ENCODE results near the gene ZBTB45.
"Not testable (repeated sequence)": the region's sequence is repeated elsewhere in the genome, so short reads cannot be mapped to it uniquely, and the experiment has no call there.

The ZBTB45 gene

DNA sequence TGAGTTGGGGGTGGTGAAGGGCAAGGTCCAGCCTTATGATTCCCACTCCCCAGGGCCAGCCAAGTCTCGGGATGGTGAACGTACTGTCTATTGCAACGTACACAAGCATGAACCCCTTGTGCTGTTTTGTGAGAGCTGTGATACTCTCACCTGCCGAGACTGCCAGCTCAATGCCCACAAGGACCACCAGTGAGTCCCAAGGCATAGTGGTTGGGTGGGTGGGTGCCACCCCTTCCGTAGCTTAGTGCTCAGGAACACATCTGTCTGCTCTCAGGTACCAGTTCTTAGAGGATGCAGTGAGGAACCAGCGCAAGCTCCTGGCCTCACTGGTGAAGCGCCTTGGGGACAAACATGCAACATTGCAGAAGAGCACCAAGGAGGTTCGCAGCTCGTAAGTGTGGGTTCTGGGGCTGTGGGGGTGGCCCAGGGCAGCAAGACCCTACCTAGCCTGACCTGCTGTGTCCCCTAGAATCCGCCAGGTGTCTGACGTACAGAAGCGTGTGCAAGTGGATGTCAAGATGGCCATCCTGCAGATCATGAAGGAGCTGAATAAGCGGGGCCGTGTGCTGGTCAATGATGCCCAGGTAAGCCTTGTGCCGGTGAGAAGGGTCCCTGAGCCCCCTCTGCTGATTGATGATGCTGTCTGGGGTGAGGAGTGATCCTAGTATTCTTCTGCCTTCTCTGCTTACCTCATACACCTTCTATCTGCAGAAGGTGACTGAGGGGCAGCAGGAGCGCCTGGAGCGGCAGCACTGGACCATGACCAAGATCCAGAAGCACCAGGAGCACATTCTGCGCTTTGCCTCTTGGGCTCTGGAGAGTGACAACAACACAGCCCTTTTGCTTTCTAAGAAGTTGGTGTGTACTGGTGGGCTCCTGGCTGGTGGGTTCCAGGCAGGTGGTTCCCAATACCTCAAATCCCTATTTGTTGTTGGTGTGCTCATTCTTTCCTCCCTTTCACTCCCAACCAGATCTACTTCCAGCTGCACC lies 28.0 kb upstream of the ZBTB45 start:
- DNase-seq = no peak

DNA sequence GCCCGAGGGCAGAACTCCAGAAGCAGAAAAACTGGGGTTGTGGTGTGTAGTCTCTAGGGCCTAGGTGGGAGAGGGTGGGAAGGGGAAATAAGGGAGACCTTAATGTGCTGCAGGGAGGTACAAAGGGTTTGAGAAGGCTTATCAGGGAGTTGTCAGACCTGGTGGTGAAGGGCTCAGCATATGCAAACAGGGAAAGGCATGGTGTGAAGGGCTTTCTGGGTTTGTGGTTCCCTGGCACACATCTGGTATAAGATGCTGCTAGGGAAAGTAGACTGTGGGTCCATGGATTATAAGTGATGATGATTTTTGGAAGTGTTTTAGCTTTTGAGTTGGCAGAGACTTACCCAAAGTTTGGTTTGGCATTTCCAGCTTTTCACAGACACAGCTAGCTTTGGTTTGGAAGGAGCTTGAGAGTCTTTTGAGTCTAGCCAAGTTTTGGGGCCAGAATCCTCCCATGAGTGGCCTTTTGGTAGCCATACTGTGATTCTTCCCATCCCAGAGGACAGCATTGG lies 26.5 kb upstream of the ZBTB45 start:
- H3K27ac Mint-ChIP-seq = peak overlapping the region; percentile 88 to 97
- peaks cover 16% of the 10 kb centered on the region for H3K27me3 Mint-ChIP-seq
- H3K4me3 Mint-ChIP-seq = peak overlapping the region; percentile 86 to 95
- H3K4me1 Mint-ChIP-seq = peaks cover 51% of the 10 kb centered on the region
- DNase-seq (no peak), ATAC-seq (no peak)
- H3K9me3 Mint-ChIP-seq = no peaks in the 10 kb centered on the region

More for the DNA sequence above, 28.0 kb upstream of the ZBTB45 start:
- Mint-ChIP-seq H3K27me3 (peaks cover 5% of the 10 kb centered on the region), H3K4me3 (peak overlapping the region; percentile 86 to 95), H3K9me3 (no peaks in the 10 kb centered on the region), H3K27ac (peak overlapping the region in 1 of 2 donors; percentile 97), H3K4me1 (peaks cover 54% of the 10 kb centered on the region)
- no peak for ATAC-seq

DNA sequence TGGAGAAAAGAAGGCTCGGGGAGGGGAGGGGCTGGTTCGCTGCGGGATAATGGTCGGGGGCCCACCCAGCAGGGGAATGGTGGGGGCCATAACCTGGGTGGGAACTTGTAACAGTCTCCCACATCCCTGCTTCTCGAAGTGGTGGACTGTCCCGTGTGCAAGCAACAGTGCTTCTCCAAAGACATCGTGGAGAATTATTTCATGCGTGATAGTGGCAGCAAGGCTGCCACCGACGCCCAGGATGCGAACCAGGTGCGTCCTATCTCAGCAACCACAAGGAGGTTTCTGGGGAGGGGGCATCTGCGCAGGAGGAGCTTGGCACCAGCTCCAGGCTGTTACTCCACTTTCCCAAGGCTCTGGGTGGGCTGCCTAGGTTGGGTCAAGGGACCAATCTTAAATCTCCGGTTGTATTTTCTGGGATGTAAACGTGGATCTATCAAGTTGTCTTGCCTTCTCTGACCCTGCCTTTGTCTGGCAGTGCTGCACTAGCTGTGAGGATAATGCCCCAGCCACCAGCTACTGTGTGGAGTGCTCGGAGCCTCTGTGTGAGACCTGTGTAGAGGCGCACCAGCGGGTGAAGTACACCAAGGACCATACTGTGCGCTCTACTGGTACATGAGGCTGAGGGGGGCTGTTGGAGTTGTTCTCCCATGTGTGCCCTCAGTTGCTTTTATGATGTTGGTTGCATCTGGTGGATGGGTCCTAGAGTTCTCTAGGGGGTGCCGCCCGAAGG lies 25.8 kb upstream of the ZBTB45 start:
- Mint-ChIP-seq H3K4me3 (peak overlapping the region; percentile 86 to 95), H3K27ac (peak overlapping the region; percentile 90 to 97), H3K4me1 (peaks cover 51% of the 10 kb centered on the region), H3K27me3 (peaks cover 17% of the 10 kb centered on the region), H3K9me3 (no peaks in the 10 kb centered on the region)
- DNase-seq = no peak
- ATAC-seq = no peak

DNA sequence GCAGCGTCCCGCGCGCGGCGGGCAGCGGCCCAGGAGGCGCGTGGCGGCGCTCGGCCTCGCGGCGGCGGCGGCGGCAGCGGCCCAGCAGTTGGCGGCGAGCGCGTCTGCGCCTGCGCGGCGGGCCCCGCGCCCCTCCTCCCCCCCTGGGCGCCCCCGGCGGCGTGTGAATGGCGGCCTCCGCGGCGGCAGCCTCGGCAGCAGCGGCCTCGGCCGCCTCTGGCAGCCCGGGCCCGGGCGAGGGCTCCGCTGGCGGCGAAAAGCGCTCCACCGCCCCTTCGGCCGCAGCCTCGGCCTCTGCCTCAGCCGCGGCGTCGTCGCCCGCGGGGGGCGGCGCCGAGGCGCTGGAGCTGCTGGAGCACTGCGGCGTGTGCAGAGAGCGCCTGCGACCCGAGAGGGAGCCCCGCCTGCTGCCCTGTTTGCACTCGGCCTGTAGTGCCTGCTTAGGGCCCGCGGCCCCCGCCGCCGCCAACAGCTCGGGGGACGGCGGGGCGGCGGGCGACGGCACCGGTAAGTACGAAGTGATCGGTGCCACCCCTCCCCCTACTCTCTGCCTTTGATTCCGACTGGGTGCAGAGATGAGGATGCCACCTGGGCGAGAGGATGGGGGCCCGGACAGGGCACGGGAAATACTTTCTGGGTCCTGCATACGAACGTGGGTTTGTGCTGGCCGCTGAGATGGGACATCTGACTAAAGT lies 25.1 kb upstream of the ZBTB45 start:
- DNase-seq (no peak), ATAC-seq (peak; percentile 59)
- Mint-ChIP-seq H3K27me3 (peaks cover 24% of the 10 kb centered on the region), H3K9me3 (no peaks in the 10 kb centered on the region), H3K4me1 (peaks cover 46% of the 10 kb centered on the region), H3K27ac (peak overlapping the region; percentile 90 to 97), H3K4me3 (peak overlapping the region; percentile 89 to 95)

DNA sequence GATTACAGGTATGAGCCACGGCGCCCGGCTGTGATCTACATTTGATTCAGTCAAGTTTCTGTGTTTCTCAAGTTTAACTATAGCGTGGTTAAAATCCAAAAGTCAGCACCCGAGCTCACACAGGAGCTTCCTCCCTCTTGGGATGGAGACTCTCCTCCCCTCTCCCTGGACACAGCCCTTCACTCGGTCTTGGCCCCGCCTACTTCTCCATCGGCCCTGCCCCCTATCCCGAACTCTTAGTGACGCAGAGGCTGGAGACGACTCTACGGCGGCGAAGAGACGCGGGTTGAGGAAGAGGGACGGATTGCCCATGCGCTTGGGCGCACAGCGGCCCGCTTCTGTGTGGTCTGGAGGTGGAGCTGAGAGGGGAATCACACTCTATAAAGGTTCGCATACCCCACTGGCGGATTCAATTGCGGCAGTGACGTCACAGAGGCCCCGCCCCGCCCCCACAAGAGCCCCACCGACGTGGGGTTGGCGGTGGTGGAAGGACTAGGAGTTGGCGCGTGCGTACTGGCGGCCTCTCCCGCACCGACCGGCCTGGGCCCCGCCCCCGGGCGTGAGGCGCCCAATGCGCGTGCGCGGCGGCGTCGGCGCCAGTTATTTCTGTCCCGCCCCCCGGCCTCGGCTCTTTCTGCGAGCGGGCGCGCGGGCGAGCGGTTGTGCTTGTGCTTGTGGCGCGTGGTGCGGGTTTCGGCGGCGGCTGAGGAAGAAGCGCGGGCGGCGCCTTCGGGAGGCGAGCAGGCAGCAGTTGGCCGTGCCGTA lies 24.4 kb upstream of the ZBTB45 start, which contains the start of gene TRIM28:
Gene TRIM28, plus strand, starts transcription at position 239 of the 765 bp plus-strand sequence. CDS start 694 bp downstream, outside the sequence.
- no peaks in the 10 kb centered on the region for H3K9me3 Mint-ChIP-seq
- peak; percentile 100 for DNase-seq
- H3K4me1 Mint-ChIP-seq = peaks cover 47% of the 10 kb centered on the region
- H3K4me3 Mint-ChIP-seq = peak within 1 kb of the TSS; percentile 89 to 95
- peak within 1 kb of the TSS; percentile 97 to 98 for H3K27ac Mint-ChIP-seq
- peak; percentile 99 for ATAC-seq
- peaks cover 32% of the 10 kb centered on the region for H3K27me3 Mint-ChIP-seq

DNA sequence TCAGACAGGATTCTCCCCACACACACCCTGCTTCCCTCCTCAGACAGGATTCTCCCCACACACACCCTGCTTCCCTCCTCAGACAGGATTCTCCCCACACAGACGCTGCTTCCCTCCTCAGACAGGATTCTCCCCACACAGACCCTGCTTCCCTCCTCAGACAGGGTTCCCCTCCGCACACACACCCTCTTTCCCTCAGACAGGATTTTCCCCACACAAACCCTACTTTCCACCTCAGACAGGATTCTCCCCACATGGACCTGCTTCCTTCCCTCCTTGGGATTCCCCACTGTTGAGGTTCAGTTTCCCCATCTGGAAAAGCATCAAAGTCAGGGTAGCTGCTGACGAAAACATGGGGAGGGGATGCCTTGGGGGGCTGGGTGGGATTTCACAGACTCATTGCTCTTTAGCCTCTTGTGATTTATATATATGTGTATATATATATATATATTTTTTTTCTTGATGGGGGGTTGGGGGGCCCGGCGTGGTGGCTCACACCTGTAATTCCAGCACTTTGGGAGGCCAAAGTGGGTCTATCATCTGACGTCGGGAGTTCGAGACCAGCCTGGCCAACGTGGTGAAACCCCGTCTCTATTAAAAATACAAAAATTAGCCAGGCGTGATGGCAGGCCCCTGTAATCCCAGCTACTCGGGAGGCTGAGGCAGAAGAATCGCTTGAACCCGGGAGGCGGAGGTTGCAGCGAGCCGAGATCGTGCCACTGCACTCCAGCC lies 23.2 kb upstream of the ZBTB45 start:
- DNase-seq, ATAC-seq, H3K9me3 Mint-ChIP-seq, H3K27ac Mint-ChIP-seq: not testable (repeated sequence)
- H3K4me1 Mint-ChIP-seq = peaks cover 52% of the 10 kb centered on the region
- H3K4me3 Mint-ChIP-seq = peak overlapping the region in 1 of 2 donors; percentile 42
- H3K27me3 Mint-ChIP-seq = peaks cover 33% of the 10 kb centered on the region

DNA sequence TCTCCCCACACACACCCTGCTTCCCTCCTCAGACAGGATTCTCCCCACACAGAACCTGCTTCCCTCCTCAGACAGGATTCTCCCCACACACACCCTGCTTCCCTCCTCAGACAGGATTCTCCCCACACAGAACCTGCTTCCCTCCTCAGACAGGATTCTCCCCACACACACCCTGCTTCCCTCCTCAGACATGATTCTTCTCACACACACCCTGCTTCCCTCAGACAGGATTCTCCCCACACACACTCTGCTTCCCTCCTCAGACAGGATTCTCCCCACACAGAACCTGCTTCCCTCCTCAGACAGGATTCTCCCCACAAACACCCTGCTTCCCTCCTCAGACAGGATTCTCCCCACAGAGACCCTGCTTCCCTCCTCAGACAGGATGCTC lies 19.6 kb upstream of the ZBTB45 start:
- not testable (repeated sequence) for ATAC-seq, DNase-seq, H3K9me3 Mint-ChIP-seq, H3K27ac Mint-ChIP-seq
- Mint-ChIP-seq H3K4me3 (peak overlapping the region; percentile 63 to 66), H3K4me1 (peaks cover 32% of the 10 kb centered on the region), H3K27me3 (peaks cover 33% of the 10 kb centered on the region)

DNA sequence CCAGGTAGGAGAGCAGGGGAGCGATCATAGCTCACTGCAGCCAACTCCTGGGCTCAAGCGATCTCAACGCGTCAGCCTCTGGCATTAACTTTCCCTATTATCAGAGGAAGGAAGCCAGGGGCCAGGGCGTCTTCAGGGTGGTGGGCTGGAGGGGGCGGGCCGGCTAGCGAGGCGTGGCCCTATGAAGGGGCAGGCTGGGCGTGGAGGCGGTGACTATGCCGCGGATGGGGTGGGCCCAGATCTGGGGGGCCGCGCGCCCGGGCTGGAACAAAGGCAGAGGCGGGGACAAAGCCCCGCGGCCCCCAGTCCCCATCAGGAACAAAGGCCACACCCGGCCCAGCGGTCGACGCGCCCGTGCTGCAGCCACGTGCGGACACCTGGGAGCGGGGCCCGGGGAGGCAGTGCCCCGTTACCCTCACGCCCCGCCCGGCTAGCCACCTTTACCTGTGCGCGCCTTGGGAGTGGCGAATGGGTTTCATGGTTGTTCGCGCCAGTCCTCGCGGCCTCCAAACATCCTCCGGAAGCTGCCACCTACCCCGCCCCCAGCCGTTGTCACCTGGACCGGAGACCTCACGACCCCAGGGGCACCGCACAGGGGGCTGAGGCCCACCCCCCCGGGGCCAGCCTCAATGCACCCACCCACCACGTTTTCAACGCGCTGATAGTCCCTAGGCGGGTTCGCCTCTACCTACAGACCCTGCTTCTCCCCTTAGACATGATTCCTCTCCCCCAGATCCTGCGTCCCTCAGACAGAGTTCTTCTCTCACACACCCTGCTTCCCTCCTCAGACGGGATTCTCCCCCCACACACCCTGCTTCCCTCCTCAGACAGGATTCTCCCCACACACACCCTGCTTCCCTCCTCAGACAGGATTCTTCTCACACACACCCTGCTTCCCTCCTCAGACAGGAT lies 18.9 kb upstream of the ZBTB45 start:
- Mint-ChIP-seq H3K27ac (peak overlapping the region; percentile 91 to 95), H3K4me3 (peak overlapping the region; percentile 92 to 95), H3K27me3 (peaks cover 33% of the 10 kb centered on the region), H3K4me1 (peaks cover 28% of the 10 kb centered on the region), H3K9me3 (no peaks in the 10 kb centered on the region)
- ATAC-seq (peak; percentile 92), DNase-seq (peak; percentile 46 to 65)

DNA sequence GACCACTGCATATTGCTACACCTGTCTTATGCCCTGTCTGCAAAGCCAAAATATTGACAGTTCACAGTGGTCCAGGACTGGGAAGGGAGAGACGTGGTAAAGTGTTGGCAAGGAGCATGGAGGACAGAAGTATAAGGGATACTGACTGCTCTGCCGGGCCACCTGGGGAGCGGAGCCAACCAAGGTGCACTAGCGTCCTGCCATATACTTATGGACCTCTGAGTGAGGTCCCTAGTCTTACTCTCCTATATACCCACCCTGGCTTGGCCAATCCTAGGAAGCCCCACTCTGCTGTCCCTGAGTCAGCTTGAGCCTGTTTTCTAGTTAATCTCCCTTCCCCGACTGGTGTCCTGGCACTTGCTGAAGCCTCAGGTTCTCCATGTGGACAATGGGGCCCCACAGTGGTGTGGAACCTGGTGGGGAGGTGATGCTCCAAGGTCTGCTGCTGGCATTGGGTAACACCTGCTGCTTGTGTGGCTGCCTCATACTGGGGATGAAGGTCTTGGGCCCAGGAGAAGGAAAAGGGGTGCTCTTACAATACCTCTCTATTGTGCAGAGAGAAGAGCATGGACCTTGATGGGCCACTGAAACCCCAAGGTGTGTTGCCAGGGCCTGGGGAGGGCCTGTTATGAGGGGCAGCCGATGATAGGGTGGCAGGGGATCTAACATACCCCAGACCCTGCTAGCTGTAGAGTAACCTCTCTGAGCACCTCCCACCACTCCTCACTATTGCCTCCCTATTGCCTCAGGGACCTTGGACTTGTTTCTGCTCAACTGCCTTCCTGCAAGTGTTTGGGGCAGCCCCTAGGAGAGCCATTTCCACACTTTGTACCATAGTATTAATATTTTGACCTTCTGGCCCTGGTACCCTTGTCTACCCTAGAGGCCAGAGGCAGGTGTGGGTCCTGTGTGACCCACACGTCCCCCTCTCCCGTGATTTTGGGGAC lies 17.5 kb upstream of the ZBTB45 start:
- Mint-ChIP-seq H3K27me3 (peaks cover 24% of the 10 kb centered on the region), H3K27ac (peak overlapping the region in 1 of 2 donors; percentile 14), H3K4me1 (peaks cover 25% of the 10 kb centered on the region), H3K9me3 (no peaks in the 10 kb centered on the region), H3K4me3 (peak overlapping the region; percentile 92 to 95)
- DNase-seq (no peak), ATAC-seq (peak; percentile 47)

DNA sequence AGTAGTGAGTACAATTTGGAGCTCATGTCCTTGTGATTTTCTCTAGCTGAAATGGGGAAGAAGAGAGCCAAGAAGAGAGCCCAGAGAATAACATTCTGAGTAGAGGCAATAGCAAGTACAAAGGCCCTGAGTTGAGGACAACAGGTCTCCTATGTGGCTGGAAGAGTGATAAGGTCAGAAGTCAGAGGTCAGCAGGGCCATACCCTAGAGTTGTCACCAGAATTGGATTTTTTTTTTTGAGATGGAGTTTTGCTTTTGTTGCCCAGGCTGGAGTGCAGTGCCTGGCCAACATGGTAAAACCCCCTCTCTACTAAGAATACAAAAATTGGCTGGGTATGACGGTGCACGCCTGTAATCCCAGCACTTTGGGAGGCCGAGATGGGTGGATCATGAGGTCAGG lies 16.2 kb upstream of the ZBTB45 start:
- H3K9me3 Mint-ChIP-seq = no peaks in the 10 kb centered on the region
- DNase-seq (no peak), ATAC-seq (no peak)
- H3K4me1 Mint-ChIP-seq = peaks cover 25% of the 10 kb centered on the region
- H3K4me3 Mint-ChIP-seq = no peak overlapping the region
- peaks cover 18% of the 10 kb centered on the region for H3K27me3 Mint-ChIP-seq
- H3K27ac Mint-ChIP-seq = no peak overlapping the region

DNA sequence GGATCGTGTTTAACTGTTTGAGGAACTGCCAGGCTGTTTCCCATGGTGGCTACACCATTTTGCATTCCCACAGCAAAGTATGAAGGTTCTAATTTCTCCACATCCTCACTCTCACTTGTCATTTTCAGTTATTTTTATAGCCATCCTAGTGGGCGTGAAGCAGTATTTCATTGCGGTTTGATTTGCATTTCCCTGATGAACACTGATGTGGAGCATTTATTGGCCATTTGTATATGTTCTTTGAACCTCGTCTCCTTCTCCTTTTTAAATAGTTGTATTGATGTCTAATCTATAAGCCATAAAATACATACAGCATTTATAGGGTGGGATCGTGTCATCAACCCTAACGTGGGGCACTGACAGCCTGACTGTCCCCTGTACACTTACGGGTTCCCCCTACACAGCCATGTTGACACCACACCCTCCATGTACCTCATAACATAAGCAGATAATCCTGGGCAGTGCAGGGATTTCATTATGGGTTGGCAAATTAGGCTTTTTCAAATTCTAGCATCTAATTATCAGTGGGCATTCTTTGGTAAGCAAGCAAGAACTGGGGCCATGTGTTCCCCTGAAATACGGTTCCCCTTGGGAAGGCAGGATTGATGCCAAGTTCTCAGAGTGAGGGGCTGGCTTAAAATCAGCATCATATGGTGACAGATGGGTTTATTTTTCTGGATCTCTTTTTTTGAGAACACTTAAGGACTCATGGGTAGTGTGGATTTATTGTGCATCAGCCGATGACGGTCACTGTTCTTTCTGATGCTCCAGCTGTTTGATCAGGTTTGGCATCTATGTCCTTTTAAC lies 11.6 kb upstream of the ZBTB45 start:
- no peak overlapping the region for H3K4me3 Mint-ChIP-seq
- ATAC-seq = no peak
- DNase-seq = no peak
- no peak overlapping the region for H3K27ac Mint-ChIP-seq
- no peaks in the 10 kb centered on the region for H3K27me3 Mint-ChIP-seq
- no peaks in the 10 kb centered on the region for H3K9me3 Mint-ChIP-seq
- H3K4me1 Mint-ChIP-seq = no peaks in the 10 kb centered on the region

DNA sequence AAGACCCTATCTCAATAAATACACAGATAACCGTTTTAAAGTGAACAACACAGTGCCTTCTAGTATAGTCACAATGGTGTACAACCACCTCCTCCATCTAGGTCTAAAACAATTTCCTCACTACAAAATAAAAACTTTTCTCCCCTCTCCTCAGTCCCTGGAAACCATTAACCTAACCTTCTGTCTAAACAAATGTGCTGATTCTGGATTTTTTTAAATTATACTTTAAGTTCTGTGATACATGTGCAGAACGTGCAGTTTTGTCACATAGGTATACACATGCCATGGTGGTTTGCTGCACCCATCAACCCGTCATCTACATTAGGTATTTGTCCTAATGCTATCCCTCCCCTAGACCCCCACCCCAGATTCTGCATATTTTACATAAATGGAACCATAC lies 9.8 kb upstream of the ZBTB45 start:
- Mint-ChIP-seq H3K4me1 (no peaks in the 10 kb centered on the region), H3K27me3 (no peaks in the 10 kb centered on the region), H3K4me3 (no peak overlapping the region), H3K9me3 (no peaks in the 10 kb centered on the region), H3K27ac (no peak overlapping the region)
- DNase-seq (no peak), ATAC-seq (no peak)
